Right lobe of liver (tissue), 4 donors: ENCODE results near the gene PPP1R8.

Experiments used
- CTCF ChIP-seq, 4 donors: fragments of 200-600 bp in 3 of 4; fragments of 450-650 bp in 1 of 4; IDR thresholded peaks; one replicate each; pipeline versions ENCODE4 v1.5.1 to v1.8.0; 2016 to 2022; ENCODE audit warnings: antibody characterized with exemption in 4 of 4, mild to moderate bottlenecking in 2 of 4
- POLR2A ChIP-seq: fragments of 450-650 bp; IDR thresholded peaks from one replicate; pipeline ENCODE4 v1.6.1; 2017; ENCODE audit warnings: antibody characterized with exemption, mild to moderate bottlenecking
- donor health status: DM: no; HTN: no; CAD: no.
- donor health status: DM: no; HTN: no; CAD: no.
- donor health status: DM: no; HTN: yes; CAD: no.

- TF ChIP-seq CTCF (IDR thresholded peaks at IDR 0.05) = no peak
- TF ChIP-seq POLR2A = no peak
Observed at GRCh38 chr1:27833470-27833869, 2.9 kb downstream of the PPP1R8 start.
